GM12878 (cell line): ENCODE results near the gene TOMM6. TPM values are rescaled to one million over a fixed set of nuclear protein-coding genes. Genes with fewer than 3 reads are reported as not detected.
A peak's percentile ranks its signal among the peaks of the same experiment; 100 is the strongest.

Experiments
- ATAC-seq: fragments of 200-7000 bp; cut with Tn5 transposase; 3 replicates; pipeline ENCODE4 v1.9.1; 2020; ENCODE audit warnings: mild to moderate bottlenecking, moderate library complexity
- BruUV-seq: library from RNA; stranded (reverse); fragments of 400-500 nt; replicated peaks from 2 replicates; lab custom pipeline; 2021; lab: Mats Ljungman, UMichigan
- CTCF ChIA-PET: fragments of 300-600 bp; sonication (Branson Sonifier 250); formaldehyde crosslinking; extraction: SDS; loops from one replicate; lab custom pipeline; 2021; ENCODE audit warnings: inconsistent platforms; lab: Yijun Ruan, JAX
- POLR2A ChIA-PET: fragments of 350-600 bp; formaldehyde crosslinking; extraction: SDS; loops from one replicate; lab custom pipeline; 2021; ENCODE audit warnings: inconsistent platforms; lab: Charles Lee
- RAD21 ChIA-PET: fragments of 300-600 bp; sonication (Branson Sonifier 250); formaldehyde crosslinking; loops from one replicate; lab custom pipeline; 2023; ENCODE audit warnings: antibody characterized with exemption; ENCODE audit not compliant: unreplicated experiment; lab: Charles Lee
- SMC1A ChIA-PET: fragments of 300-600 bp; sonication (Branson Sonifier 250); formaldehyde crosslinking; loops from one replicate; lab custom pipeline; 2023; ENCODE audit not compliant: unreplicated experiment, uncharacterized antibody; lab: Charles Lee
- DNase-seq: peaks from one replicate; pipeline ENCODE4 v3.0.0-alpha.2; 2011; ENCODE audit warnings: low read depth, low spot score
- FAIRE-seq: peaks from 3 replicates; lab custom pipeline; 2011; peaks lifted over from hg19 to GRCh38; lab: Jason Lieb, UNC
- H2AFZ ChIP-seq: 2 replicates; pipeline ENCODE4 v1.6.0; 2011; ENCODE audit warnings: low read depth, low read length, control low read depth; ENCODE audit not compliant: control insufficient read depth
- H3K27ac ChIP-seq: 2 replicates; pipeline ENCODE4 v1.5.1; 2011; ENCODE audit warnings: control low read depth; ENCODE audit not compliant: control insufficient read depth, insufficient read depth
- H3K27me3 ChIP-seq, 2 experiments: replicated peaks in 1 of 2; 2 replicates each; pipeline versions ENCODE4 v1.6.0 to v1.6.1; 2011; ENCODE audit warnings: low read length in 1 of 2; ENCODE audit not compliant: control insufficient read depth in 2 of 2, insufficient read depth in 2 of 2
- H3K36me3 ChIP-seq, 2 experiments: 2 replicates each; pipeline ENCODE4 v1.5.1; 2011; ENCODE audit warnings: low read length in 1 of 2; ENCODE audit not compliant: control insufficient read depth in 2 of 2, insufficient read depth in 2 of 2
- H3K4me1 ChIP-seq: 2 replicates; pipeline ENCODE4 v1.6.1; 2011; ENCODE audit warnings: mild to moderate bottlenecking, low read length, moderate library complexity, mixed read lengths; ENCODE audit not compliant: control insufficient read depth, insufficient read depth
- H3K4me2 ChIP-seq: 2 replicates; pipeline ENCODE4 v1.6.0; 2011; ENCODE audit warnings: control low read depth; ENCODE audit not compliant: control insufficient read depth, insufficient read depth
- H3K4me3 ChIP-seq: fragments of 200-600 bp; sonication (generic); 2 replicates; pipeline ENCODE4 v1.5.1; 2016
- H3K79me2 ChIP-seq: 2 replicates; pipeline ENCODE4 v1.6.0; 2011; ENCODE audit warnings: low read length; ENCODE audit not compliant: control insufficient read depth, insufficient read depth
- H3K9ac ChIP-seq: 2 replicates; pipeline ENCODE4 v1.8.0; 2011; ENCODE audit warnings: low read length, control low read depth, mixed read lengths; ENCODE audit not compliant: control insufficient read depth, insufficient read depth
- H3K9me3 ChIP-seq: replicated peaks from 3 replicates; pipeline ENCODE4 v1.5.1; 2011; ENCODE audit warnings: mild to moderate bottlenecking, low read length; ENCODE audit not compliant: control insufficient read depth, insufficient read depth
- H4K20me1 ChIP-seq: 2 replicates; pipeline ENCODE4 v1.6.0; 2011; ENCODE audit not compliant: control insufficient read depth, insufficient read depth
- ASH2L ChIP-seq: fragments of 300-600, 200-600 bp; sonication (generic); IDR thresholded peaks from 2 replicates; pipeline ENCODE4 v1.6.1; 2017; ENCODE audit warnings: low read depth, mild to moderate bottlenecking, borderline replicate concordance
- EGR1 ChIP-seq, 2 experiments: IDR thresholded peaks; 1 replicate in 1 of 2; 2 replicates in 1 of 2; pipeline ENCODE4 v1.6.1; 2011 to 2012; ENCODE audit warnings: low read depth in 2 of 2, low read length in 2 of 2, borderline replicate concordance in 1 of 2, mild to moderate bottlenecking in 1 of 2, moderate library complexity in 1 of 2
- IRF4 ChIP-seq: IDR thresholded peaks from 2 replicates; pipeline ENCODE4 v1.6.1; 2011; ENCODE audit warnings: low read depth, low read length
- KLF5 ChIP-seq: fragments of 450-650 bp; IDR thresholded peaks from 2 replicates; pipeline ENCODE4 v1.6.1; 2014; ENCODE audit warnings: mild to moderate bottlenecking; ENCODE audit not compliant: partially characterized antibody
- NBN ChIP-seq: fragments of 450-650 bp; IDR thresholded peaks from 2 replicates; pipeline ENCODE4 v1.6.1; 2016
- NFXL1 ChIP-seq: fragments of 450-650 bp; IDR thresholded peaks from 2 replicates; pipeline ENCODE4 v1.6.1; 2017; ENCODE audit warnings: antibody characterized with exemption, mild to moderate bottlenecking, borderline replicate concordance
- NRF1 ChIP-seq: conservative IDR thresholded peaks from 2 replicates; pipeline ENCODE4 v1.6.1; 2011; ENCODE audit warnings: mild to moderate bottlenecking, low read depth, low read length, improper control_type of control experiment
- POU2F2 ChIP-seq: IDR thresholded peaks from 3 replicates; pipeline ENCODE4 v1.6.1; 2011; ENCODE audit warnings: low read depth, mild to moderate bottlenecking, low read length, borderline replicate concordance
- RB1 ChIP-seq: fragments of 450-650 bp; formaldehyde crosslinking; IDR thresholded peaks from 2 replicates; pipeline ENCODE4 v1.6.1; 2017; ENCODE audit warnings: mild to moderate bottlenecking, borderline replicate concordance
- WGBS: methylation state at CpG from one replicate; pipeline ENCODE4 v1.1.6; 2016; ENCODE audit warnings: low lambda C conversion rate; ENCODE audit not compliant: insufficient replicate concordance, insufficient coverage; ENCODE audit errors: missing lambda C conversion rate; 5-methylcytosine and 5-hydroxymethylcytosine counted together
- in situ Hi-C: fragments of 300-500 bp; cut with MboI; formaldehyde crosslinking; loops from 9 replicates; pipeline ENCODE4 v1.14.3; 2018; ENCODE audit warnings: mixed read lengths
- intact Hi-C: fragments of 100-400 bp; cut with micrococcal nuclease; formaldehyde crosslinking; loops from one replicate; pipeline ENCODE4 v1.14.2; 2022; ENCODE audit not compliant: unreplicated experiment
- polyA plus RNA-seq, 11 experiments: library from polyadenylated mRNA; depleted of rRNA in 4 of 11; unstranded in 6 of 11; stranded (reverse) in 5 of 11; fragments of >200 nt; fragmentation: Nextera tagmentation in 4 of 11; fragmentation: Illumina TruSeq in 1 of 11; extraction: Ambion mirVana in 4 of 11; extraction: Trizol in 1 of 11; gene quantifications; 1 replicate in 1 of 11; 2 replicates in 10 of 11; pipeline versions ENCODE4 v1.2.1 to v1.2.3, GENCODE V29; 2011 to 2016; ENCODE audit warnings: inconsistent platforms in 2 of 11, missing spikeins in 2 of 11, low read depth in 1 of 11
- total RNA-seq, 4 experiments: library from RNA; depleted of rRNA in 3 of 4; stranded (reverse); fragments of >200 nt in 3 of 4; fragmentation: Illumina TruSeq in 1 of 4; extraction: Trizol in 1 of 4; gene quantifications; 2 replicates each; pipeline versions ENCODE4 v1.2.1 to v1.2.3, GENCODE V29; 2013 to 2021

TOMM6 gene
- total and polyA plus RNA-seq, 10 of the 15 experiments (the other 5 are each of a cell fraction or from before 2014, with no cell fraction given) = 206 to 746 (median 448) TPM

DNA sequence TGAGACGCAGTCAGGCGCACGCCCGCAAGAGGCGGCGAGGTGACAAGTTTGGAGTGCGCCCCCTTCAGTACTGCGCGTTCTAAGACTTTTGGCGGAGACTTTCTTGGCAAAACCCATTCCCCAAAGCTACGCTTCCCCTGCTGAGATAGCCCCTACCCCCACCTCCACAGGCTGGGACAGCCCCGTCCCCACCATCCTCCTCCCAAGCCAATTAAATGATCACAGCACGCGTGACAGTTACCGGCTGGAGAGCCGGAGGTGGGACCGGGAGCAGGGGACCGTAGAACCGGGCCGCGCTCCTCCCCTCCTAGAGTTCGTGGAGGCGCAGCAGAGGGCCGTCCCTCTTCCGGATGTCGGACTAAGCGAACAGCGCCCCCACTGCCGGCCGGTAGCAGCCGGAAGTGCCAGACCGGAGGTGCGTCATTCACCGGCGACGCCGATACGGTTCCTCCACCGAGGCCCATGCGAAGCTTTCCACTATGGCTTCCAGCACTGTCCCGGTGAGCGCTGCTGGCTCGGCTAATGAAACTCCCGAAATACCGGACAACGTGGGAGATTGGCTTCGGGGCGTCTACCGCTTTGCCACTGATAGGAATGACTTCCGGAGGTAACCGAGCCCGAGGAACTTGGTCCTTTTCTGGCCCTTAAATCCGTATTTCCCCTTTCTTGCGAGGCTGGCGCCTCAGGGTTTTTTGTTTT is at the start of gene TOMM6 (continued):
- TF ChIP-seq NBN (peak; percentile 93), POU2F2 (peak; percentile 81; the same call in 2 of the 3 replicates)

DNA sequence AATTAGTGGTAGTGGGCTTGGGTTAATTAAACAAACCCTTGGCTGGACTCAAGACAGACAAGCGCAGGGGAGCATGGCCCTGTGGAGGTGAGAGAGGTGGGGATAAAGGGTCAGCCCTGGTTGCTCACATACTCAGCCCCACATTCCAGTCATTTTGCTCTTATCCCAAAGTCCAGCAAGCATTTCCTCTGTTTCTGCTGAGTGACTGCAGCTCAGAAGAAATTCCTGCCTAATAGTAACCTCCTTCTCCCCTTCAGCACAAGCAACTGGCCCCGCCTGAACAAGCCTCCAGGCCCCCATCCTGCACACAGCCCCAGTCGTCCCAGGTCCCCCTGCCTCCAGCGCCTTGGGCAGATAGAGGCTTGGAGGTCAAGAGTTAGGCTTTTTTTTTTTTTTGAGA is 48.5 kb upstream of the TOMM6 start:
- H3K9ac ChIP-seq = no peak overlapping the region
- POLR2A ChIA-PET = no interaction called here
- no peak for TF ChIP-seq NFXL1
- no peak for TF ChIP-seq RB1
- TF ChIP-seq EGR1 (IDR thresholded peaks at IDR 0.05; ENCODE audit: borderline replicate concordance in 1 of 2, low read depth in 2 of 2, low read length in 2 of 2) = no peak
- no peak for TF ChIP-seq ASH2L
- no peak for TF ChIP-seq NRF1
- no peak for TF ChIP-seq IRF4
- no peak for TF ChIP-seq KLF5
- H3K4me2 ChIP-seq = no peak overlapping the region
- SMC1A ChIA-PET = no interaction called here
- no peaks in the 10 kb centered on the region; the same call in 1 of the 2 replicates for H3K4me1 ChIP-seq
- no peak for FAIRE-seq
- RAD21 ChIA-PET = interaction anchor here (2.4 kb wide), 1 partner anchor 33 kb away, joined by 10 read pairs; no protein-coding TSS in a partner anchor
- no peaks in the 10 kb centered on the region; a peak in 1 of 4 replicates for H3K27me3 ChIP-seq
- H2AFZ ChIP-seq = no peak overlapping the region
- in situ Hi-C loops (no loop called here), intact Hi-C loops (loop anchor here (10.0 kb wide), 1 partner anchor 664 kb away; the partner anchor contains the start of genes NFYA and OARD1)
- peaks cover 6% of the 10 kb centered on the region for H3K79me2 ChIP-seq
- WGBS = 54% methylated on average over 4 of the region's 4 CpGs
- ATAC-seq = no peak
- no peak overlapping the region for H3K27ac ChIP-seq
- BruUV-seq = no TSS peak
- CTCF ChIA-PET = no interaction called here
- no peak overlapping the region for H3K4me3 ChIP-seq
- DNase-seq = no peak
- H3K36me3 ChIP-seq = no peaks in the 10 kb centered on the region
- H4K20me1 ChIP-seq = no peaks in the 10 kb centered on the region
- H3K9me3 ChIP-seq = no peaks in the 10 kb centered on the region
